ENCODE data around the gene MREG. TPM values are rescaled to one million over a fixed set of nuclear protein-coding genes. Genes with fewer than 3 reads are reported as not detected.
"Not testable (repeated sequence)": the region's sequence is repeated elsewhere in the genome, so short reads cannot be mapped to it uniquely, and the experiment has no call there.

The MREG gene
- total RNA-seq, 1 donor from 2014 or later = 19.1 TPM

- Mint-ChIP-seq H3K27me3 (ENCODE audit: insufficient read depth, low read depth) (peaks cover 5% of the 10 kb centered on the region), H3K9me3 (no peaks in the 10 kb centered on the region), H3K27ac (no peak overlapping the region), H3K4me3 (no peak overlapping the region), H3K36me3 (no peaks in the 10 kb centered on the region), H3K4me1 (peaks cover 7% of the 10 kb centered on the region)
- Histone ChIP-seq H3K79me2 (ENCODE audit: low read depth) (no peaks in the 10 kb centered on the region), H3K9me3 (ENCODE audit: low read depth) (no peaks in the 10 kb centered on the region), H4K20me1 (ENCODE audit: low read depth) (no peaks in the 10 kb centered on the region), H3K36me3 (no peaks in the 10 kb centered on the region), H3K4me1 (no peaks in the 10 kb centered on the region), H3K4me3 (no peak overlapping the region), H3F3A (ENCODE audit: low read depth) (no peaks in the 10 kb centered on the region), H3K27me3 (no peaks in the 10 kb centered on the region), H3K27ac (no peak overlapping the region), H2AFZ (replicated peaks) (no peak overlapping the region), H3K4me2 (no peak overlapping the region), H3K9ac (no peak overlapping the region)
- DNase-seq (ENCODE audit: low spot score) = no peak
- TF ChIP-seq, protein P1, sequence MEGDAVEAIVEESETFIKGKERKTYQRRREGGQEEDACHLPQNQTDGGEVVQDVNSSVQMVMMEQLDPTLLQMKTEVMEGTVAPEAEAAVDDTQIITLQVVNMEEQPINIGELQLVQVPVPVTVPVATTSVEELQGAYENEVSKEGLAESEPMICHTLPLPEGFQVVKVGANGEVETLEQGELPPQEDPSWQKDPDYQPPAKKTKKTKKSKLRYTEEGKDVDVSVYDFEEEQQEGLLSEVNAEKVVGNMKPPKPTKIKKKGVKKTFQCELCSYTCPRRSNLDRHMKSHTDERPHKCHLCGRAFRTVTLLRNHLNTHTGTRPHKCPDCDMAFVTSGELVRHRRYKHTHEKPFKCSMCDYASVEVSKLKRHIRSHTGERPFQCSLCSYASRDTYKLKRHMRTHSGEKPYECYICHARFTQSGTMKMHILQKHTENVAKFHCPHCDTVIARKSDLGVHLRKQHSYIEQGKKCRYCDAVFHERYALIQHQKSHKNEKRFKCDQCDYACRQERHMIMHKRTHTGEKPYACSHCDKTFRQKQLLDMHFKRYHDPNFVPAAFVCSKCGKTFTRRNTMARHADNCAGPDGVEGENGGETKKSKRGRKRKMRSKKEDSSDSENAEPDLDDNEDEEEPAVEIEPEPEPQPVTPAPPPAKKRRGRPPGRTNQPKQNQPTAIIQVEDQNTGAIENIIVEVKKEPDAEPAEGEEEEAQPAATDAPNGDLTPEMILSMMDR (IDR thresholded peaks at IDR 0.05) = no peak
- TF ChIP-seq EZH2phosphoT487 (IDR thresholded peaks at IDR 0.05) = no peak
These were observed 82.7 kb downstream of the MREG start for GRCh38 chr2:215930505-215931253.

GRCh38 chr2:215929602-215930335, 83.6 kb downstream of the MREG start:
- H3K36me3 Mint-ChIP-seq = no peaks in the 10 kb centered on the region
- H3K4me2 ChIP-seq = no peak overlapping the region
- peaks cover 5% of the 10 kb centered on the region for H3K27me3 Mint-ChIP-seq (ENCODE audit: insufficient read depth, low read depth)

GRCh38 chr2:215928086-215928485, 85.3 kb downstream of the MREG start:
- Histone ChIP-seq H3K79me2 (ENCODE audit: low read depth) (no peaks in the 10 kb centered on the region), H3K9ac (no peak overlapping the region), H3K4me1 (no peaks in the 10 kb centered on the region), H3K4me3 (no peak overlapping the region), H4K20me1 (ENCODE audit: low read depth) (no peaks in the 10 kb centered on the region), H3F3A (ENCODE audit: low read depth) (no peaks in the 10 kb centered on the region), H3K27me3 (no peaks in the 10 kb centered on the region), H3K4me2 (no peak overlapping the region), H2AFZ (replicated peaks) (no peak overlapping the region), H3K36me3 (no peaks in the 10 kb centered on the region), H3K9me3 (ENCODE audit: low read depth) (no peaks in the 10 kb centered on the region), H3K27ac (no peak overlapping the region)
- Mint-ChIP-seq H3K4me3 (peak overlapping the region; percentile 24), H3K36me3 (no peaks in the 10 kb centered on the region), H3K27me3 (ENCODE audit: insufficient read depth, low read depth) (peaks cover 8% of the 10 kb centered on the region), H3K27ac (no peak overlapping the region), H3K9me3 (no peaks in the 10 kb centered on the region), H3K4me1 (peaks cover 7% of the 10 kb centered on the region)
- TF ChIP-seq EZH2phosphoT487 (IDR thresholded peaks at IDR 0.05) (no peak), EZH2 (IDR thresholded peaks at IDR 0.05) (no peak)
- TF ChIP-seq, protein P1 (IDR thresholded peaks at IDR 0.05) = no peak
- DNase-seq (ENCODE audit: low spot score) = no peak

More at GRCh38 chr2:215929602-215930335, 83.6 kb downstream of the MREG start:
- H3K79me2 ChIP-seq (ENCODE audit: low read depth) = no peaks in the 10 kb centered on the region
- no peaks in the 10 kb centered on the region for H3K9me3 ChIP-seq (ENCODE audit: low read depth)
- no peaks in the 10 kb centered on the region for H4K20me1 ChIP-seq (ENCODE audit: low read depth)
- H2AFZ ChIP-seq (replicated peaks) = no peak overlapping the region
- H3K4me3 Mint-ChIP-seq = no peak overlapping the region
- no peak for DNase-seq (ENCODE audit: low spot score)
- H3K27ac Mint-ChIP-seq = no peak overlapping the region
- H3K36me3 ChIP-seq = no peaks in the 10 kb centered on the region
- H3F3A ChIP-seq (ENCODE audit: low read depth) = no peaks in the 10 kb centered on the region
- H3K27me3 ChIP-seq = no peaks in the 10 kb centered on the region
- H3K4me1 ChIP-seq = no peaks in the 10 kb centered on the region
- TF ChIP-seq EZH2 (IDR thresholded peaks at IDR 0.05) (no peak), EZH2phosphoT487 (IDR thresholded peaks at IDR 0.05) (no peak)
- TF ChIP-seq, protein P1 (IDR thresholded peaks at IDR 0.05) = no peak
- H3K9me3 Mint-ChIP-seq = no peaks in the 10 kb centered on the region
- no peak overlapping the region for H3K9ac ChIP-seq
- peaks cover 7% of the 10 kb centered on the region for H3K4me1 Mint-ChIP-seq
- H3K4me3 ChIP-seq = no peak overlapping the region
- no peak overlapping the region for H3K27ac ChIP-seq

GRCh38 chr2:215926992-215927391, 86.4 kb downstream of the MREG start:
- peak overlapping the region; percentile 17 for H3K4me3 Mint-ChIP-seq
- H3K4me3 ChIP-seq; H3K9me3 ChIP-seq (ENCODE audit: low read depth); H3K79me2 ChIP-seq (ENCODE audit: low read depth); H3F3A ChIP-seq (ENCODE audit: low read depth); H2AFZ ChIP-seq (replicated peaks); H3K27ac Mint-ChIP-seq; H3K9me3 Mint-ChIP-seq; H3K27ac ChIP-seq; H3K27me3 ChIP-seq; H3K27me3 Mint-ChIP-seq (ENCODE audit: insufficient read depth, low read depth); H3K36me3 Mint-ChIP-seq; H4K20me1 ChIP-seq (ENCODE audit: low read depth); H3K36me3 ChIP-seq; H3K4me2 ChIP-seq; H3K9ac ChIP-seq; H3K4me1 Mint-ChIP-seq; H3K4me1 ChIP-seq; DNase-seq (ENCODE audit: low spot score): not testable (repeated sequence)

Measured in neural progenitor cell (in vitro differentiated cells).